GM18505 (cell line): Measurements from ENCODE around the gene STPG3.
A peak's percentile ranks its signal among the peaks of the same experiment; 100 is the strongest.

ENCODE experiments used
- ATAC-seq: cut with Tn5 transposase; IDR thresholded peaks from one replicate; pipeline ENCODE4 v1.9.1; 2021; ENCODE audit not compliant: unreplicated experiment
- POLR2A ChIP-seq: IDR thresholded peaks from 4 replicates; pipeline ENCODE4 v1.6.1; 2011; ENCODE audit warnings: borderline replicate concordance; ENCODE audit not compliant: insufficient read depth, insufficient read length; ENCODE audit errors: extremely low read depth

The STPG3 gene

DNA sequence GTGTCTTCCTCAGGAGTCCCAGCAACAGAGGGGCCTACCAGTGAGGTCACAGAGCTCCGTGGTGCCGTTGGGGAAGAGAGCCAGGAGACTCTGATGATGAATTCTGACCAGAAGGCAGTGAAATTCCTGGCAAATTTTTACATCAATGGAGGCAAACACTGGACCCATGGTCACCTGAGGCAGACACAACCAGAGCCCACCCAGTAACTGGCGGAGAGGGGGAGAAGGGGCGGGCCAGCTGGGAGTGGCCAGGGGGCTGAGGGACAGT lies at the start of gene STPG3:
Gene STPG3, plus strand, starts transcription at position 93 of the 268 bp plus-strand sequence. Its CDS starts 1 bp downstream, at position 94.
- no peak for ATAC-seq

DNA sequence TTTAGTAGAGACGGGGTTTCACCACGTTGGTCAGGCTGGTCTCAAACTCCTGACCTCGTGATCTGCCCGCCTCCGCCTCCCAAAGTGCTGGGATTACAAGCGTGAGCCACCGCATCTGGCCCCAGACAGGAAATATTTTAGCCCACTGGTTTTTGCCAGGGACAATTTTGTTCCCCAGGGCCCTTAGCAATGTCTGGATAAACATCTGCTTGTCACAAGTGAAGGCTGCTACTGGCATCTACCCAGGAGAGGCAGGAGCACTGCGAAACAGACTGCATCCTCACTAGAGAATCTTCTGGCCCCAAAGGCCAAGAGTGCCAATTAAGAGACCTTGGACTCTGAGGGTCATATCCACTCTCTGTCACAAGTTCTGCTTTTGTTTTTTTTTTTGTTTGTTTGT lies 48.1 kb upstream of the STPG3 start:
- no peak for TF ChIP-seq POLR2A
- ATAC-seq, result no peak

More for the DNA sequence above, at the start of gene STPG3:
- no peak for TF ChIP-seq POLR2A

DNA sequence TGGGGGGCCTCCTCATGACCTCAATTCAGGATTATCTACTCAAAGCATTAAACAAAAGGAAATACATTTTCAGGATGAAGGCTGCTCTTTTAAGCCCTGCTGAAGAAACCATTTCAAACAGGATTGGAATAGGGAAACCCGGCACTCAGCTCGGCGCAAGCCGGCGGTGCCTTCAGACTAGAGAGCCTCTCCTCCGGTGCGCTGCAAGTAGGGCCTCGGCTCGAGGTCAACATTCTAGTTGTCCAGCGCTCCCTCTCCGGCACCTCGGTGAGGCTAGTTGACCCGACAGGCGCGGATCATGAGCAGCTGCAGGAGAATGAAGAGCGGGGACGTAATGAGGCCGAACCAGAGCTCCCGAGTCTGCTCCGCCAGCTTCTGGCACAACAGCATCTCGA lies 46.4 kb upstream of the STPG3 start:
- ATAC-seq, result no peak

DNA sequence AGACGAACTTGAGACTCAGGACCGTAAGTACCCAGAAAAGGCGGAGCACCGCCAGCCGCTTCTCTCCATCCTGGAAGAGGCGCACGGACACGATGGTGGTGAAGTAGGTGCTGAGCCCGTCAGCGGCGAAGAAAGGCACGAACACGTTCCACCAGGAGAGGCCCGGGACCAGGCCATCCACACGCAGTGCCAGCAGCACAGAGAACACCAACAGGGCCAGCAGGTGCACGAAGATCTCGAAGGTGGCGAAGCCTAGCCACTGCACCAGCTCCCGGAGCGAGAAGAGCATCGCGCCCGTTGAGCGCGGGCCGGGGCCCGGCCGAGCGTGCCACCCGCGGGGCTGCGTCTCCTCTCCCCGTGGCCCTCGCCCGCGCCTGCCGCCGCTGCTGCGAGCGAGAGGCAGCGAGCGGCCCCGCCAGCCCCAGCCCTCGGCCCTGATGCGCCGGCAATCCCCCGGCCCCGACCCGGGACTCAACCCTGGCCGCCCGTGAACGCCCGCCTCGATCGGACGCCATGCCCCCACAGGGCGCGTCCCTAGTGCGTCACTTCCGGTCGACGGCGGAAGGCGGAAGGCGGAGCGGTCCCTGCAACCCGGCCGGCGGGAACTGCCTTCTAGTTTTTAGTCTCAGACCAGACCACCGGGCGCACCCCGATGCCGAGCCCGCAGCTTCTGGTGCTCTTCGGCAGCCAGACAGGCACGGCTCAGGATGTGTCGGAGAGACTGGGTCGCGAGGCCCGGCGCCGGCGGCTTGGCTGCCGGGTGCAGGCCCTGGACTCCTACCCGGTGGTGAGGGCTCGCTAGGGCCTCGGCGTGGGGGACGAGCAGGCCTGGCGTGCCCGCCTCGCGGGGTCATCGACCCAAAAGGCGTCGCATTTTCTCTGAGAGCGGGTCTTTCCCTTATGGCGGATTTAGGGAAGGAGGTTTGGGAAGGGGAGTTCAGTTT lies 45.7 kb upstream of the STPG3 start, which contains the start of the genes NDOR1 and TMEM203:
Gene NDOR1, plus strand, starts transcription at position 575 of the 944 bp plus-strand sequence. Its CDS starts 78 bp downstream, at position 653.
Gene TMEM203, minus strand, starts transcription at position 523 of the 944 bp plus-strand sequence. Its CDS starts 234 bp downstream, at position 289.
- peak; percentile 89 for TF ChIP-seq POLR2A
- peak; percentile 39 for ATAC-seq

More for the DNA sequence above, 46.4 kb upstream of the STPG3 start:
- no peak for TF ChIP-seq POLR2A

DNA sequence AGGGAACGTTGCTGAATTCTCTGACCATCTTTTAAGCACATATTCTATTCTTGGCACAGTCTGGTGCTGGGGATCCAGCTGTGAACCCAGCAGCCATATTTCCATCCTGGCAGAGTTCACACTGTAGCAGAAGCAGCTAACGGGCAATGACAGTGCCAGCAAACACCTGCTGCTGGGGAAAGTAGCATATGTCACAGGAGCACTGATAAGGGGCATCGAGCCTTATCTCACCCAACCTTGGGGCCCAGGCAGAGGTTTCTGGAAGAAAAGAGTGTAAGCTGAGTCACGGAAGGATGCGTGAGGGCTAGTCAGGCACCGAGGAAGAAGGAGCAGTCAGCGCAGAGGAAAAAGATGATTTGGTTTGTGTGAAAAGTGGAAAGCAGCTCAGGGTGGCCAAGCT lies 44.5 kb upstream of the STPG3 start:
- no peak for TF ChIP-seq POLR2A
- no peak for ATAC-seq

DNA sequence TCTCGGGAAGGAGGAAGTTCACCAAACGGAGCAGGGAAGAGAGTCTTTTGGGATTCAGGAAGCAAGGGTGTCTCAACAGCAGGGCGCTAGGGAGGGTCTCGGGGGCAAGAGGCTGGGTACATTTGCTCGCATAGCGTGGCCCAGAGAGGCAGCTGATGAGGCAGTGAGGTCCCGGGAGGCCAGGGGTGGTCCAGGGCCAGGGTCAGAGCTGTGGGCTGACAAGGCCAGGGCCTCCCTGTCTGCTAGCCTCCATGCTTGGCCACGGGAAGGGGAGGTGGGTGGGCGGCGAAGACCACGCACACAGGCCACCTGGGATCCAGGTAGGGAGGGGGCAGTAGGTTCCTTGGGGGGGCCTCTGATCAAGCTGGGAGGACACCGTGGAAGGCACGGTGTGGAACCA lies 39.6 kb upstream of the STPG3 start:
- no peak for TF ChIP-seq POLR2A
- no peak for ATAC-seq

DNA sequence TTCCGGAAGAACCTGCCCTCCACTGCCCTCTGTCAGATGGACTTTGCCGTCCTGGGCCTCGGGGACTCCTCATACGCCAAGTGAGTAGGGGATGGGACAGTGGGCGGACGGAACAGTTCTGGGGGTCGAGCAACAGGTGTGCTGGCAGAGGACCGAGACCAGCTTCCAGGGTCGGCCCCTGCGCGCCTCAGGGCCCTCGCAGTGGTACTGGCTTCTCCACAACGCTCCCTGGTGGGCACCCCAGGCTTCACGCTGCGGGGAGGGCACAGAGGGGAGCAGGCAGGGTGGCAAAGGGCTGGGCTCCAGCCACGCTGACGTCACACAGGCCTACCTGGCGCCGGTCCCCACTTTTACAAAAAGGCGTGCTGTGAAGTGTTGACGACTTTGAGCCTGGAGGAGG lies 38.6 kb upstream of the STPG3 start:
- ATAC-seq, result no peak
- no peak for TF ChIP-seq POLR2A

DNA sequence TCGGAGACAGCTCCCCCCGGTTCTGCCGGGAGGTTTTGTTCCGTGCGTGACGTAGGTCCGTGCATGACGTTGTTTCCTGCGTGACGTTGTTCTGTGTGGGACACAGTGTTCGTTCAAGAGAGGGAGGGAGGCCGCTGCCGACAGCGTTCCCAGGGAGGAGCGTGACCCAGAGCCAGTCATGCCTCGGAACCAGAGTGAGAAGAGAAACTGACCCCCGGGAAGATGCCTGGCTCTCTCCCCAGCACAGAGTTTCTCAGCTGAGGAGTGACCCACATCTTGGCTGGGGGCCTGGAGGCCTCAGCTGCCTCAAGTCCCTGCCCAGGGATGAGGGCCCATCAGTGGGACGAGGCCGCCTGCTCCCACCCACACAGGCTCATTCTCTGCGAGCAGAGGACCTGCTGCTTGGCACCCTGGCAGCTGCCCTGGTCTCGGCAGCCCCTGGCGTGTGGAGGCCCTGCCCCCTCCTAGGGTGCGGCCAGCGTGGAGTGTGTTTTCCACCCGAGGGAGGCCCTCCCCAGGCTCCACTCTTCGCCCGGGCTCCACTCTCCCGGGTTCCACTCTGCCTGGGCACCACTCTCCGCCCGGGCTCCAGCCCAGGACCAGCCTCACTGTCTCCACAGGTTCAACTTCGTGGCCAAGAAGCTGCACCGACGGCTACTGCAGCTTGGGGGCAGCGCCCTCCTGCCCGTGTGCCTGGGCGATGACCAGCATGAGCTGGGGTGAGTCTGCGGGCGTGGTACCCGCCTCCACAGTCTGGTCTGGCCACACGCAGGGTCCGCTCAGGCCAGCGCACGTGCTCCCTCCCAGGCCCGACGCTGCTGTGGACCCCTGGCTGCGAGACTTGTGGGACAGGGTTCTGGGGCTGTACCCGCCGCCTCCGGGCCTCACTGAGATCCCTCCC lies 37.7 kb upstream of the STPG3 start:
- no peak for ATAC-seq
- no peak for TF ChIP-seq POLR2A

DNA sequence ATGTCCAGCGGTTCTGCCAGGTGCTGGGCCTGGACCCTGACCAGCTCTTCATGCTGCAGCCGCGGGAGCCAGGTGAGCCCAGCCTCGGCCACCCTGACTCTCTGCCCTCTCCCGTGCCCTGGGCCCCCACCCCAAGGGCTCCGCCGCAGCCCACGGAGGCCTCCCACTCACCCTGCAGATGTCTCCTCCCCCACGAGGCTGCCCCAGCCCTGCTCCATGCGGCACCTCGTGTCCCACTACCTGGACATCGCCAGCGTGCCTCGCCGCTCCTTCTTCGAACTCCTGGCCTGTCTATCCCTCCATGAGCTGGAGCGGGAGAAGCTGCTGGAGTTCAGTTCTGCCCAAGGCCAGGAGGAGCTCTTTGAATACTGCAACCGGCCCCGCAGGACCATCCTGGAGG lies 36.5 kb upstream of the STPG3 start:
- no peak for TF ChIP-seq POLR2A
- no peak for ATAC-seq

DNA sequence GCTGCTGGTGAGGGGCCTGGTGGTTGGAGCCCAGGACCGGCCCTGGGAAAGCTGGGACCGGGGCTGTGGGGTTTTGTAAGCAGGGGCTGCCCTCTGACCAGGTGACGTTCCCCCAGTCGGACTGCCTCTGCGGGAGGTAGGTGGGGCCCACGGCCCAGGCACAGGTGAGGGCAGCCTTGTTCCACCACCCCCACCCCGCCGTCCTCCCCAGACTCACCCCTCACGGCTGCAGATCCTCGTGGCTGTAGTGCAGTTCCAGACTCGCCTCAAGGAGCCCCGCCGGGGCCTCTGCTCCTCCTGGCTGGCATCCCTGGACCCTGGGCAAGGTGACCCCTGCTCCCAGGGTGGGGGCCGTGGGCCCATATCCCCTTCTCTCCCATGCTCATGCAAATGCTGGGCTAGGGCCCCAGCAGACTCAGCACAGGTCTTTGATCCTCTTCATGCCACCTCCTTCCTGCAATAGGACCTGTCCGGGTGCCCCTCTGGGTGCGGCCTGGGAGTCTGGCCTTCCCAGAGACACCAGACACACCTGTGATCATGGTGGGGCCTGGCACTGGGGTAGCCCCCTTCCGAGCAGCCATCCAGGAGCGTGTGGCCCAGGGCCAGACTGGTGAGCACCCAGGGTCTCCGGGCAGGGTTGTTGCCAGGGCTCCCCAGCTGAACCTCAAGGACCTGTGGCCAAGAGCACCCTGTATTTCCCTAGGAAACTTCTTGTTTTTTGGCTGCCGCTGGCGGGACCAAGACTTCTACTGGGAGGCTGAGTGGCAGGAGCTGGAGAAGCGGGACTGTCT lies 35.7 kb upstream of the STPG3 start:
- no peak for ATAC-seq
- no peak for TF ChIP-seq POLR2A

DNA sequence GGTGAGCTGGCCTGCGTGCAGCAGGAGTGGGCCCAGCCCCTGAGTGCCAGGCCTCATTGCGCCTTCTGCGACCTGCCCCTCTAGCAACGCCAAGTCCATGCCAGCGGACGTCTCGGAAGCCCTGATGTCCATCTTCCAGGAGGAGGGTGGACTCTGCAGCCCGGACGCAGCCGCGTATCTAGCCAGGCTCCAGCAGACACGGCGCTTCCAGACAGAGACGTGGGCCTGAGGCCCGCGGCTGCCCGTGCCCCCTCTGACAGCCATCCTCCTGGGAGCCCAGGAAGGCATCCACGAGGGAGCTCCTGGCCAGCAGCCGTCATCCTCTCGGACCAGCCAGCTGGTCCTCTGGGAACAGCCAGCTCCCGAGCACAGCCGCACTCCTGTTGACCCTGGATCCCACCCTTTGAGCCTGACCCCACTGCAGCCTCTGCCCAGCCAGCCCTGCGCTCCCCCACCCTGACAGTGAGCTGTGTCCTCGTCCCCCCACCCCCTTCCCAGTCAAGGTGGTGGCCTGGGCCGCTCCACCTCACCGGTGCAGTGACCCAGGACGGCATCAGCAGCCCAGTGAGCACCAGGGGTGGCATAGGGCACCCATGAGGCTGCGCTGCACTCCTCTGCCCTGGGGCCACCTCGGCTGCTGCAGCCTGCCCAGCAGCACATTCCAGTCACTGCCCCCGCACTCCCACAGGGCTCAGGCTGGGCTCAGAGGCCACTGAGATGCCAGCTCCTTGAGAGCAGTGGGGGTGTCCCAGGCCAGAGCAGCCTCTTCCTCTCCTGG lies 34.7 kb upstream of the STPG3 start:
- ATAC-seq, result no peak
- TF ChIP-seq POLR2A, result no peak

DNA sequence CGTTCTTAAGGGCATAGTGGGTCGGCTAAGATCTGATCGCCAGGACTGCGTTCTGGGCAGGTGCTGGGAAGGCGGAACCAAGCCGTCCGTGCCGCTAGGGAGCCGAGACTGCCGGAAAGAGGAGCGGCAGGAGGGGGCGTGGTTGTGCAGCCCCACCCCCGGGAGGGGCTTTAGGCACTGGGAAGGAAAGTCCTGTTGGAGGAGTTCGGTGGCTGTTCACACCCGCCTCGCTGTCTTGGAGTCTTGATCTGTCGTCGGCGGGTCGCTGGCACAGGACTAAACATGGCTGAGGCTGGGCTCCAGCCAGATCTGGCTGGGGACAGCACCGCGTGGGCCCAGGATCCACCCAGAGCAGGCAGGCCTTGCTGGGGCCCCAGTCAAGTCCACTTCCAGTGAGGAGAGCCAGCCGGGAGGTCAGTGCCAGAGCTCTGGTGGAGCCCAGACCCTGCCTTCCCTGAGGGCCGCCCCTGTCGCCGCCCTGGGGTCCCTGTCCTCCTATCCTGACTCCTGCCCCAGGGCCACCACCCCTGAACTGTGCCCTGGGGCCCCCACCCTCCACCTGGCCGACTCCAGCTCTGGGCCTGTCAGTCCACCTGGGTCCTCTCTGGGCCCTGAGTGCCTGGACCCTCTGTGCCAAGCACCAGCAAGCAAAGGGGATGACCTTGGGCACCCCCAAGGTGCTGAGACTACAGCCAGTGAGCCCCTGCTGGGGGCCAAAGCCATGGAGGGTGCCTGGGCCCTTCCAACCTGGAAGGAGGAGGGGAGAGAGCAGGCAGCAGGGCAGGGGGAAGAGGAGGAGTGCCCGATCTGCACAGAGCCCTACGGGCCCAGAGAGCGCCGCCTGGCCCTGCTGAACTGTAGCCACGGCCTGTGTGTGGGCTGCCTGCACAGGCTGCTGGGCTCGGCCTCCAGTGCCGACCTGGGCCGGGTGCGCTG lies 33.5 kb upstream of the STPG3 start:
- no peak for TF ChIP-seq POLR2A
- ATAC-seq, result no peak

DNA sequence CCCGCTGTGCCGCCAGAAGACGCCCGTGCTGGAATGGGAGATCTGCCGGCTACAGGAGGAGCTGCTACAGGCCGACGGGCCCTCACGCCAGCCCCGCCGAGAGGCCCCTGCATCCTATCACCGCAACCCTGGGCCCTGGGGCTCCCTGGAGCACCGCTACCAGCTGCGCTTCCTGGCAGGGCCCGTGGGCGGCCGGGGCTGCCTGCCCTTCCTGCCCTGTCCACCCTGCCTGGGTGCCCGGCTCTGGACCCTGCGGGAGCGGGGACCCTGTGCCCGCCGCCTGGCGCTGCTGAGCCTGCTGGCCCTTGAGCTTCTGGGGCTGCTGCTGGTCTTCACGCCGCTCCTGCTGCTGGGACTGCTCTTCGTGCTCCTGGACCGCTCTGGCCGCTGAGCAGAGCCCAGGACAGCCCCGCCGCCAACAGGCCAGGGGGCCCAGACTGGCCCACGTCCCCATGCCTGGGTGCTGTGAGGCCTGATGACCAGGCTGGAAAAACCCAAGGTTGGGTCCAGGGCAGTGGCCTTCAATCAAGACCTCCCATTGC lies 32.8 kb upstream of the STPG3 start:
- no peak for ATAC-seq
- no peak for TF ChIP-seq POLR2A
